Lower leg skin (tissue), 4 donors: Measurements from ENCODE around the gene GM2A. TPM values are rescaled to one million over a fixed set of nuclear protein-coding genes. Genes with fewer than 3 reads are reported as not detected.

ENCODE experiments used
- DNase-seq, 2 donors: peaks; one replicate each; pipeline ENCODE4 v3.0.0-alpha.2; 2019; ENCODE audit warnings: low spot score in 2 of 2
- H3K4me3 ChIP-seq: fragments of 200-600 bp; sonication (generic); 2 replicates; pipeline ENCODE4 v1.5.1; 2017; ENCODE audit warnings: mild to moderate bottlenecking, low read depth; ENCODE audit not compliant: poor library complexity, severe bottlenecking
- POLR2A ChIP-seq, 2 donors: fragments of 450-650 bp; IDR thresholded peaks; one replicate each; pipeline ENCODE4 v1.6.1; 2016 to 2017; ENCODE audit warnings: antibody characterized with exemption in 2 of 2, mild to moderate bottlenecking in 1 of 2, moderate library complexity in 1 of 2
- WGBS, 2 donors: methylation state at CpG; one replicate each; pipeline ENCODE4 v1.1.5; 2018; 5-methylcytosine and 5-hydroxymethylcytosine counted together
- intact Hi-C: fragments of 100-400 bp; cut with DNase I; formaldehyde crosslinking; loops from one replicate; pipeline ENCODE4 v1.15.0; 2023; ENCODE audit warnings: low total_unique reads
- total RNA-seq, 4 donors: library from RNA; depleted of rRNA; stranded (reverse); fragments of >200 nt; gene quantifications; one replicate each; pipeline ENCODE4 v1.1.0, GENCODE V29; 2016
- TF ChIP-seq, protein P1 (sequence below), 3 donors: fragments of 450-650 bp; IDR thresholded peaks; one replicate each; pipeline ENCODE4 v1.5.1; 2016; ENCODE audit warnings: antibody characterized with exemption in 3 of 3, mild to moderate bottlenecking in 3 of 3, moderate library complexity in 2 of 3

The GM2A gene
- total RNA-seq, 4 donors from 2014 or later = 88.8 to 138 (median 123) TPM

- intact Hi-C loops = no loop called here
- peak in 1 of 2 donors; percentile 74 for DNase-seq
- TF ChIP-seq, protein P1, sequence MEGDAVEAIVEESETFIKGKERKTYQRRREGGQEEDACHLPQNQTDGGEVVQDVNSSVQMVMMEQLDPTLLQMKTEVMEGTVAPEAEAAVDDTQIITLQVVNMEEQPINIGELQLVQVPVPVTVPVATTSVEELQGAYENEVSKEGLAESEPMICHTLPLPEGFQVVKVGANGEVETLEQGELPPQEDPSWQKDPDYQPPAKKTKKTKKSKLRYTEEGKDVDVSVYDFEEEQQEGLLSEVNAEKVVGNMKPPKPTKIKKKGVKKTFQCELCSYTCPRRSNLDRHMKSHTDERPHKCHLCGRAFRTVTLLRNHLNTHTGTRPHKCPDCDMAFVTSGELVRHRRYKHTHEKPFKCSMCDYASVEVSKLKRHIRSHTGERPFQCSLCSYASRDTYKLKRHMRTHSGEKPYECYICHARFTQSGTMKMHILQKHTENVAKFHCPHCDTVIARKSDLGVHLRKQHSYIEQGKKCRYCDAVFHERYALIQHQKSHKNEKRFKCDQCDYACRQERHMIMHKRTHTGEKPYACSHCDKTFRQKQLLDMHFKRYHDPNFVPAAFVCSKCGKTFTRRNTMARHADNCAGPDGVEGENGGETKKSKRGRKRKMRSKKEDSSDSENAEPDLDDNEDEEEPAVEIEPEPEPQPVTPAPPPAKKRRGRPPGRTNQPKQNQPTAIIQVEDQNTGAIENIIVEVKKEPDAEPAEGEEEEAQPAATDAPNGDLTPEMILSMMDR (IDR thresholded peaks at IDR 0.05) = no peak
- no peak for TF ChIP-seq POLR2A (IDR thresholded peaks at IDR 0.05)
- WGBS, 2 donors = 84% methylated on average over 10 of the region's 10 CpGs
- H3K4me3 ChIP-seq = no peak overlapping the region
Measured at GRCh38 chr5:151214614-151215545, 38.1 kb upstream of the GM2A start.

DNA sequence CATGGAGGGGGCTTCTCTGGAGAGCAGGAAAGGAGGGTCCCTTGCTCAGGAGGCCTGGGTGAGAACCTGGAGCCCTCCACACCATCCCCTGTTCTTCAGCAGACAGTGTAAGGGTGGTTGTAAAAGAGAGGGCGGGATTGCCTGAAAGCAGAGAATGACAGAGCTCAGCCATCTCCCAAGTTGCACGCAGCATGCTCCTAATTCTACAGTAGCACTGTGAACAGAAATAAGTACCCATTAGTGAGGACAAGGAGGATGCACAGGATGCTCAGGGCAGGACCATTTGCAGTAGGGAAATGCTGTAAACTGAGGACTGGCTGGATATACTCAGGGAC, 37.5 kb upstream of the GM2A start:
- 78 to 89% methylated on average over 2 of the region's 2 CpGs for WGBS, 2 donors
- DNase-seq = peak in 1 of 2 donors; percentile 84
- intact Hi-C loops = no loop called here
- no peak for TF ChIP-seq POLR2A (IDR thresholded peaks at IDR 0.05)
- TF ChIP-seq, protein P1 (IDR thresholded peaks at IDR 0.05) = no peak
- H3K4me3 ChIP-seq = no peak overlapping the region

DNA sequence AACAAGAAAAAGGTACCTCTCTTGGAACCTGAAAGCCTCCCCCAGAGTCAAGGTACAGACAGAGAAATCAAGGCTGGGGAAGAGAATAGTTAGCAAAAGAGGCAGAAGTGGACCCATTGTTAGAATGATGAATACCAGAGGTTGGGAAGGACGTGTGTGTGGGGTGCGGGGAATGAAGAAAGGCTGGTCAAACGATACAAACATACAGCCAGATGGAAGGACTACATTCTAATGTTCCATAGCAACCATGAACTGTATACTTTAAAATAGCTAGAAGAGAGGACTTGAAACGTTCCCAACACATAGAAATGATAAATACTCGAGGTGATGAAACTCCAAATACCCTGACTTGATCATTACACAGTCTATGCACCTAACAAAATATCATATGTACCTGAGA, 36.2 kb upstream of the GM2A start:
- no peak for DNase-seq
- H3K4me3 ChIP-seq = no peak overlapping the region
- intact Hi-C loops = no loop called here
- TF ChIP-seq, protein P1 (IDR thresholded peaks at IDR 0.05) = no peak
- no peak for TF ChIP-seq POLR2A (IDR thresholded peaks at IDR 0.05)
- 78 to 81% methylated on average over 5 of the region's 5 CpGs for WGBS, 2 donors

GRCh38 chr5:151218177-151218576, 34.8 kb upstream of the GM2A start:
- no peak for DNase-seq
- intact Hi-C loops = no loop called here
- 83 to 94% methylated on average over 6 of the region's 6 CpGs for WGBS, 2 donors

GRCh38 chr5:151219138-151219537, 33.8 kb upstream of the GM2A start:
- TF ChIP-seq, protein P1 (IDR thresholded peaks at IDR 0.05) = no peak
- TF ChIP-seq POLR2A (IDR thresholded peaks at IDR 0.05) = no peak
- DNase-seq = no peak
- WGBS, 2 donors = 90 to 92% methylated on average over 9 of the region's 9 CpGs
- intact Hi-C loops = no loop called here
- H3K4me3 ChIP-seq = no peak overlapping the region

More at GRCh38 chr5:151218177-151218576, 34.8 kb upstream of the GM2A start:
- TF ChIP-seq, protein P1 (IDR thresholded peaks at IDR 0.05) = no peak
- no peak for TF ChIP-seq POLR2A (IDR thresholded peaks at IDR 0.05)
- H3K4me3 ChIP-seq = no peak overlapping the region
